Measurements from ENCODE around the gene MAPK8IP3.

MAPK8IP3 gene

GRCh38 chr16:1775006-1775845, 69.2 kb downstream of the MAPK8IP3 start:
- DNase-seq: no peak

DNA sequence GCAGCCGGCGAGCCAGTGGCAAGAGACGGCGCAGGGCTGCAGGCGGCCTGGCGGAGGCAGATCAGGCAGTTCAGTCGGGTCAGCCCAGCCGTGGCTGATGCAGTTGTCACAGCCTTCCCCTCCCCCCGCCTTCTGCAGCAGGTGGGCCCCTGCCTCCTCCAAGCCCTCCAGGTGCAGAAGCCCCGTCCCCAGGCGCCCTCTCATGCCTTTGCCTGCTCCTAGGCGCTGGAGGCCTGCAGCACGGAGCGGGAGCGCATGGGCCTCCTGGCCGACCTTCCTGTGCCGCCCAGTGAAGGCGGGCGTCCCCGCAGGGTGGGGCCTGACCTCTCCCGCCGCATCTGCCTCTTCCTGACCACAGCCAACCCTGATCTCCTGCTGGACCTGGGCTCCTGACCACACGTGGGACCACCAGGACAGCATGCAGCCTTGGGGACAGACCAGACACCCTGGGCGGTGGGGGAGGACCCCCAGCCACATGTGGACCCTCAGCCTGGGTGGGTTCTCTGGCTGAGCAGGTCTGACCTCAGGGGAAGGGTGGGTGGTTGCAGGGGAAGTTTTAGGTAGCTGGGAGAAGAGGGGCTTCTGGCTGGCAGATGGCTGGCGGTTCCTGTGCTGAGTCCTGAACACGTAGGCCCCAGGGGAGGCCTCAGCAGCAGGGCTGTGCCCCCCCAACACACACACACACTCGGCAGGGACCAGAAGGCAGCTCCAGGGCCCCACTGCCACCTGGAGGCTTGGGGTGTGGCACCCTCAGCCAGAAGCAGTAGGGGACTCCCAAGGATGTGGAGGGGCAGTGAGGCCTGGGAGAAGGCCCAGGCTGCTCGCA, 70.1 kb downstream of the MAPK8IP3 start:
- no peak for DNase-seq

DNA sequence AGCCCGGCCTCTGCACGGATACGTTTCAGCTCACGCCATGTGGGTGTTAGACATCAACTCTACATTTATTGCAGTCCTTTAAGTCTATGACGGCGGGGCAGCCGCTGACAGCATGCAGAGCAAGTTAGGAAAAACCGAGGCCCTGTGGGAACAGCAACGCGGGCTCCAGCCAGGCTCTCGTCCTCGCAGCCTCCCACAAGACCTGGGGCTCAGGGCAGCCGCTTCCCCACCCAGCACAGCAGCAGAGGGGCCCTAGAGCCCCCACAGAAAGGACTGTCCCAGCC, 70.6 kb downstream of the MAPK8IP3 start:
- DNase-seq: no peak

DNA sequence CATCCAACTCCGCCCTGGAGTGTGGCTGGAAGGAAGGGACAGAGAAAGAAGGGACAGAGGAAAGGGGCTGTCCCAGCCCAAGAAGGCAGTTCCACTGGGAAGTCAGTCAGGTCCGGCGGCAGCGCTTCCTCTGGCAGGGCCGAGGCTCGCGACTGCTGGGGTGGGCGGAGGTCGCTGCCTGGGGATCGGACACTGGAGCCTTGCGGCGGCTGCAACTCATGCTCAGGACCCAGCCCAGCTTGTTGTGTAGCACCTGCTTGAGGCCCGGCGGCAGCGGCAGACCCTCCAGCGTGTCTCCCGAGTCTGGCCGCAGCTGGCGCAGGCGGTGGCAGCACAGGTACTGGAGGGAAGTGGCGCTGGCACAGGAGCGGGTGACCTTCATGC, 71.0 kb downstream of the MAPK8IP3 start:
- DNase-seq: no peak

DNA sequence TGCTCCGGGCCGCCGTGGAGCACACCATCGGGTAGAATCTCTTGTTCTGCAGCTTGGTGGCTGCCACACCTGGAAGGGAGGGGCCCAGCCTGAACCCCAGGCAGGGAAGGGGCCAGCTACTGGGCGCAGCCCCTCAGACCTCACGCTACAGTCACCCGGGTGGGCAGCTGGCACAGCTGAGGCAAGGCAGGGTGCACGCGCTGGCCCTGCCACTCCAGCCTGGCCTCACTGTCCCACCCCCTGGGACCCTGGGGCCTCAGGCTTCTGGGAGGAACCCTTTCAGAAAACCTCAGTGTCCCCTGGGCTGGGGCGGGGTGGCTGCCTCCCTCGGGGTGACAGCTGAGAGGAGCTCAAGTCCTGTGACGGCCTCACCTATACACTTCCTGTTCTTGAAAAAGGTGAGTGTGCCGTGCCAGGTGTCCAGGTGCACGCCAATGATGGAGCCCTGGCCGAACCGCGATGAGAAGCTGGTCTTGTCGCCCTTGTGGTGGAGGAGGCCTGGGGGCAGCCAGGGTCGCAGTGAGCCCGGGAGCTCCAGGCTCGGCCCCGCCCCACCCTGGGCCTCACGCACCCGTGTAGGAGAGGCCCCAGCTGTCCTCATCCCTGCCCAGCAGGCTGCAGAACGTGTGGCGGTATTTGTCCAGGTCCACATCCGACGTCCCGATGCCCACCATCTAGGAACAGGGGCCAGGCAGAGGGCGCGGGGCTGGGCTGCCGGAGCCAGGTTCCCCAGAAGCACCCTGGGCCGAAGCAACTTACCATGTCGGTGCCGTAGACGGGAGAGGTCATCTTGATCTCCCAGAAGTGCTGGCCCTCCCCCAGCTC, 71.6 kb downstream of the MAPK8IP3 start:
- no peak for DNase-seq

DNA sequence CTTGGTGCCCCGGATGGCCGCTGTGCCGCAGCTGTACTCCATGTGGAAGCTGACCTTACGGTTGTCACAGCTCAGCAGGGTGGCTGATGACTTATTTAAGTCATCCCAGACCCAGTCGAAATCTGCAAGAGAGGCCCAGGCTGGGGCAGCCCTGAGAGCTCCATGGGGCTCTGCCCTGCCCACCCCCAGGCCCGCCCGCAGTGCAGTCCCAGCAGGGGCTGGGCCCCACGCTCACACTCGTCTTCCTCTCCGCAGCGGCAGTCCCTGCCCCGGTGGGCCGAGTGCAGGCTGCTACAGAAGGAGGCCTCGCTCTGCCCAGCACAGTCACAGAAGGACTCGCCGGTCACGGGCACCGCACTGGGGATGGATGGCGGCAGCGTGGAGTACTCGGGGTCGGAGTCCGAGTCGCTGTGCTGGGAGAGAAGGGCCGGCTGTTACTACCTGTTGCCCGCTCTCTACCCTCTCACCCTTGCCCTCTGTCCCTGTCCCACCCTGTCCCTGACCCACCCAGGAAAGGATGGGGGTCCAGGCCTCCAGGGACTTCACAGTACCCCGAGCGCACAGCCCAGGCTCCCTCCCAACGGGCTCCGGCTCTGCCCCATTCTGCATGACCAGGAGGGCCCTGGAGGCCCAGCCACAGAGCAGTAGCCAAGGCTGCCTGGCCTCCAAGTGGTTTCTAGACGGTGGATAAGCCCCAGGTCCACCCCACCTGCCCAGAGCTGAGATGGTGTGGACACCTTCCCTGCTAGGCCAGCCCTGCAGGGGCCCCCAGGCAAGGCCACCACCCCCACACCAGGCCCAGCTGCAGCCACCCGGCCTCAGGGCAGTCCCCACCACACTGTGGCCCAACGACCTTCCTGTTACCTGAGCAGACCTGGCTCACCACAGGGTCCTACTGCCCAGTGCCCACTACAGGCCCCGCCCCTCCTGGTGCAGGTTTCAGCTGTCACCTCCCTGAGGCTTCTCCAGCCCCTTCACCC, 72.5 kb downstream of the MAPK8IP3 start:
- DNase-seq: no peak

DNA sequence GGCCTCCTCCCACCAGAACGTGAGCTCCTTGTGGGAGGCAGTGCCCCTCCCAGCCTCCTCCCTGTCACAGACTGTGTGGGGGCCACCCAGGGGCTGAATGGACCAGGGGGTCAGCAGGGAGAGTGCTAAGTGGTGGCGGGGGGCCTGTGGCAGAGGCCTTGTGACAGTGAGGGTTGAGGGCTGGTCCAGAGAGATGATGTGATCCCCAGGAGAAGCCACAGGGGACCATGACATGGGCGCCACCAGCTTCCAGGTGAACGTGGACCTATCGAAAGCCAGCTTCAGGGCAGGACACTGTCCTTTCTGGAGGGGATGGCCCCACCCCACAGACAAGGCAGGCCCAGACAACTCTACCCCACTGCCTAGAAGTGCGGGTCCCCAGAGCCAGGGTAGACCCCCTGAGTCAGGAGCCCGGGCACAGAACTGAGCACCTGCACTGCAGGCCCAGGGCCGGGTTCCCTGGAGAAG, 73.3 kb downstream of the MAPK8IP3 start:
- DNase-seq: no peak

DNA sequence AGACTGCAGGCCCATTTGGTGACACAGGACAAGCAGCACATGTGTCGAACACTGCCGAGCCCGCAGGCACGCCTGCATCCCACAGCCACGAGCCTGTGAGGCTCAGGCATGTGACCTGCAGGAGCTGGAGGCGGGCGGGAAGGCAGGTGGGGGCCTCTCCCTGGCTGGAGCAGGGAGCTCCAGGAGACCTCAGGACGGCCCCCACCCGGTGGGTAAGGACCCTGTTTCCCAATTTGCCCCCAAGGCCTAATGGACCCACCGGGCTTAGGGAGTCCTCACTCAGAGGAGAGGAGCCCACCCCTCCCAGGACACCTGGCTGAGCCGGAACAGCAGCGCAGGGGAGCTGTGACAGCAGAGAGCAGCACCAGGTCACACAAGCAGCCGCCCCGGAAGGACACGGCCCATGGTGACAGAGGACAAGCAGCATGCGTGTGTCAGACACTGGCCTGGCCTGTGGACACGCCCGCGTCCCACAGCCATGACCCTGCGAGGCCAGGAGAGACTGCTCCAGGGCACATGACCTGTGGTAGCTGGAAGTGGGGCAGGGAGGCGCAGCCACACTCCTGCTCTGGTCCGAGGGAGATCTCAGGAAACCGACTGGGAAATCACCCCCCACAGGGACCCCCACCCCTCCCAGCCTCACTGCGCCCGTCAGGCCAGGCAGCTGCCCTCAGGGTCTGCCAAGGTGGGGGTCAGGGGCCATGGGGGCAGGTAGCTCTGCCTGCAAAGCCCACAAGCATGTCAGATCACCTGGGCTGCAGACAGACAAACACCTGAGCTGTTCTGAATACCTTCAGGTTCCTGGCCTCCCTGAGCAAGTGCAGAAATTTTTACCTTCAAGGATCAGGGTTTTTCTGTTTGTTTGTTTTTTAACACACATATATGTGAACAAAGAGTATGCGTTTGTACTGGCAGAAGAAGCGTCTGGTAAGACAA, 74.0 kb downstream of the MAPK8IP3 start:
- no peak for DNase-seq

GRCh38 chr16:1780677-1781072, 74.7 kb downstream of the MAPK8IP3 start:
- no peak for DNase-seq

DNA sequence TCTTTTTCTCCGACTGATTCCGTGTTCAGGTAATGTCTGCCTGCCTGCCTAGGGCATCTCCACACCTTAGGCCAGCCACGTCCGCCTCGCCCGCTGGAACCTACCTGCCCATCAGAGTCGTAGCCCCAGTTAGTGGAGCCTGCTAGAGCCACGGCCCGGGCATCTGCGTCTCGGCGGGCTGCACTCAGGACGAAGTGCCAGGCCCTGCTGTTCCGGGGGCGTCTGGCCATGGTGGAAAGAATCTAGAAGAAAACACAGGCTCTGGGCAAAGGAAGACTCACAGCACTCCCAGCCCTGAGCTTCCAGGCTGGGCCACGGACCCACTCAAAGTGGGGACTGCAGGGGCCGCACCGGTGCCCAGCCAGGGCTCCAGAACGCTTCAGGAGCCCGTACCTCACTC, 75.3 kb downstream of the MAPK8IP3 start:
- no peak for DNase-seq

GRCh38 chr16:1781758-1782407, 75.9 kb downstream of the MAPK8IP3 start:
- no peak for DNase-seq

DNA sequence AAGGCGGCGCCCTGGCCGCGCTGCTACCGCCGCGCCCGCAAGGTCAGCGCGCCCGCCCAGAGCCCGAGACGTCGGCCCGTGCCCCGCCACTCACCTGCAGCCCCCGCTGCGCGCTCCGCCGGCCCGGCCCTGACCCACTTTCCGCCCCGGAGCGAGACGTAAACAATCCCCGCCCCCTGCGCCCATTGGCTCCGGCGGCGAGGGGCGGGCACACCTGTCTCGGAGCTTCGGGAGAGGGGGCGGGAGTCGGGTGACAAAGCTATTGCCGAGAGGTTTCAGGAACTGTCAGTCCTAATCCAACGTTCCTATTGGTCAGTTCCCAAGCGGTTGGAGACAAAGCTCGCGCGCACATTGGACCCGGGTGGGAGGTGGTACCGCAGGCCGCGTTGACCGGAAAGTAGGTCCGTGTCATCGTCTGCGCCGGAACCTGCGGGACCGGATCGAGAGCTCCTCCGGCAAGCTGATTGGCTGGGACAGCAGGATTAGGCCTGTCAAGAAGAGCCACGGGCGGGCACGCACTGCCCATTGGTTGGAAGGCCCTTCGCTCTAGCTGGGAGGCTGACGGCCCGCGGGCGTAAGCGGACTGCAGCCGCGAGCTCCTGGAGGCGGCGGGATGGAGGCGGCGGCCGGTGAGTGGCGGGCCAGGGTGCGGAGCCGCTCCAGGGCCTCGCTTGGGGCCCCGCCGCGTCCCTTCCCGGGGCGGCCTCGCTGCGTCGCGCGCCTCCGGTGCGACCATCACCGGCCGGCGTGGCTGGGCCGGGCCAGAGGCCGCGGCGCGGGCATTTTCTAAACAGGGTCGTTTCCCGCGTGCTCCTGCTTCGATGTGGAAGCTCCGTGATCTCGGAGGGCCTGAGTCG, 76.6 kb downstream of the MAPK8IP3 start, which contains the start of the genes NUBP2 and SPSB3:
Gene NUBP2, plus strand, starts transcription at position 553 of the 857 bp plus-strand sequence. Its CDS starts 61 bp downstream, at position 614.
Gene SPSB3, minus strand, starts transcription at position 164 of the 857 bp plus-strand sequence. CDS start 1,088 bp downstream, outside the sequence.
- peak; percentile 95 for DNase-seq

DNA sequence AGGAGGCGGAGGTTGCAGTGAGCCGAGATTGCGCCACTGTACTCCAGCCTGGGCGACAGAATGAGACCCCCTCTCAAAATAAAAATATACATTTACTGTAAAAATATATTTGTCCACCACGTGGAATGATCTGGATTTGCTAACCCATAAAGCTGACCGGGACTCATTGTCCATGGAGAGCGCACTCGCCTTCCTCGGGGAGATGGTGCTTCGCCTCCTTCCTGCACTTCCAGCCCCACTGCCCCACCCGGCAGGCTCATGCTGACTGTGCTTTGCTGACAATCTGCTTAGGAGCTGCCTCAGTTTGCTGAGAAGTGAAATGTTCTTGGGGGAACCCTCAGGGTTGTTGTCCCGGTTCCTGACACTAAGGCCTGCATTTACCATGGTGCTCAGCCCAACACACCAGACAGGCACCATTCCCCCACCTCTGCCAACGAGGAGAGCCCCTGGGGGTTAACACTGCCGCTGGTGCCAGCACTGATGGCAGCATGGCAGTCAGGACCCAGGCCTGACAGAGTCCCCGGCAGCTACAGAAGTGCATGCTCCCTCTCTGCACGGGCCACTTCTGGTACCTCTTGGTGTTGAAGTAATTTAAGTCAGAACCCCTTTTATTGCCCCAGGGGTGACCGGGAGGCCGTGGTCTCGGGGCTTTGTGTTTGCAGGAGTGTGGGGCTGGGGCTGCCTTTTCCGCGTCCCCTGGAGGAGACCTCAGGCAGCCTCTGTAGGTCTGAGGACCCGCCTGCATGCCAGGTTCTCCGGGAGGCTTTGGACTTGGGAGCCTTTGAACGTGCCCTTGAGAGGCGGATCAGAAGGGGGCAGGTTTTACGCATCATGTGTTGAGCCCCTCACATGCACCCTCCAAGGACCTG, 79.2 kb downstream of the MAPK8IP3 start:
- DNase-seq: no peak

- no peak for DNase-seq
Measured at GRCh38 chr16:1785846-1786170, 79.8 kb downstream of the MAPK8IP3 start.

GRCh38 chr16:1786242-1787055, 80.5 kb downstream of the MAPK8IP3 start:
- DNase-seq: no peak

DNA sequence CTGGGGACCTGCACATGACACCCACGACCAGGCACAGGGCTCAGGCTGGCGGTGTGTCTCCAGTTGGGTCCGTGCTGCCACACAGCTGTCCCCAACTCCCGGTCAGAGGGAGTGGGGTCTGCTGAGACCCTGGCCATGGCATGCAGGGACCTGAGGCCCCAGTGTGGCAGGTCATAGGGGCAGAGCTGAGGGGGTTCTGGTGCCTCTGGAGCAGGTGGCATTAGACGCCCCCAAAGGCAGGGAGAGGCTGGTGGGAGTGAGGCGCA, 81.0 kb downstream of the MAPK8IP3 start:
- no peak for DNase-seq

GRCh38 chr16:1787322-1788094, 81.5 kb downstream of the MAPK8IP3 start:
- no peak for DNase-seq

Data from NCI-H1105 (cell line).